Measurements from ENCODE around the gene ESRRG. TPM values are rescaled to one million over a fixed set of nuclear protein-coding genes. Genes with fewer than 3 reads are reported as not detected.

Gene ESRRG
- total and polyA plus RNA-seq, 2 of the 8 experiments (the other 6 are each of a cell fraction or from before 2014, with no cell fraction given): 0.59 to 1.4 TPM

DNA sequence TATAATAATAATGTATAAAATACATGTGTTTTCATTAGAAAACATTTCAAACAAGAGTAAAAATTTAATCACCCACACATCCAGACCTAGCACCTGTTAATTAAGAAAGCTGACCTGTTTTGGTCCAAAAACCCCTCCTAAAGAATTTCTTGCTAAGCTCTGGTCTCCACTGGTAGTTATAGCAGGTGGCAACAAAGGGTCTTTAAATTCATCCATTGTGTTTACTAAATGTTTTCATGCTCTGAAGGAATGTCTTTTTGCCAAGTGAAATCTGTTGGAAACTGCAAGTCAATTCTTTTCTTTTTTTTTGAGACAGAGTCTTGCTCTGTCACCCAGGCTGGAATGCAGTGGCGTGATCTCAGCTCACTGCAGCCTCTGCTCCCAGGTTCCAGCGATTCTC is 141.1 kb downstream of the ESRRG start:
- WGBS, 2 experiments (ENCODE audit: extremely low coverage in 1 of 2, insufficient coverage in 1 of 2, insufficient read length in 1 of 2, insufficient replicate concordance in 2 of 2, low coverage in 1 of 2, low lambda C conversion rate in 2 of 2, missing lambda C conversion rate in 1 of 2): 97% methylated on average over 2 of the region's 2 CpGs; no CpG with 5 or more reads in 1 of the 2 experiments
- Histone ChIP-seq H2BK20ac (ENCODE audit: low read length) (no peak overlapping the region), H3K9me3 (ENCODE audit: insufficient read depth in 2 of 2, low read depth in 1 of 2, low read length in 1 of 2) (no peaks in the 10 kb centered on the region), H3K23ac (ENCODE audit: insufficient read length) (no peak overlapping the region), H4K20me1 (replicated peaks in 1 of 2; ENCODE audit: control insufficient read depth in 1 of 2, insufficient read depth in 2 of 2, low read length in 2 of 2) (no peaks in the 10 kb centered on the region), H3K4me1 (replicated peaks in 1 of 4; ENCODE audit: control insufficient read depth in 3 of 4, insufficient read depth in 4 of 4, low read length in 3 of 4) (no peaks in the 10 kb centered on the region), H3K4ac (replicated peaks; ENCODE audit: insufficient read length, low read depth, low read length) (no peak overlapping the region), H3K4me2 (ENCODE audit: insufficient read depth in 1 of 2, low read depth in 2 of 2, low read length in 2 of 2) (no peak overlapping the region), H2BK12ac (ENCODE audit: low read depth, low read length) (no peak overlapping the region), H2AFZ (ENCODE audit: low read length) (no peak overlapping the region), H3K9ac (replicated peaks in 1 of 4; ENCODE audit: extremely low read depth in 1 of 4, low read depth in 3 of 4, low read length in 3 of 4) (no peak overlapping the region), H3K27me3 (replicated peaks in 1 of 4; ENCODE audit: control insufficient read depth in 3 of 4, extremely low read depth in 1 of 4, insufficient read depth in 3 of 4, low read length in 3 of 4) (no peaks in the 10 kb centered on the region), H2AK5ac (ENCODE audit: low read depth, low read length) (no peak overlapping the region), H2BK5ac (ENCODE audit: low read depth, low read length) (no peak overlapping the region), H4K8ac (ENCODE audit: extremely low read depth, insufficient read depth, low read length) (no peak overlapping the region), H3K79me2 (ENCODE audit: control insufficient read depth in 1 of 2, insufficient read depth in 2 of 2, low read length in 2 of 2) (no peaks in the 10 kb centered on the region), H3K23me2 (ENCODE audit: low read depth, low read length) (no peaks in the 10 kb centered on the region), H3K4me3 (ENCODE audit: extremely low read depth in 1 of 4, insufficient read depth in 2 of 4, low read depth in 3 of 4, low read length in 4 of 4) (no peak overlapping the region), H3K27ac (ENCODE audit: low read depth, low read length) (no peak overlapping the region), H4K5ac (ENCODE audit: insufficient read length, low read depth, low read length) (no peak overlapping the region), H3K56ac (replicated peaks; ENCODE audit: insufficient read length, low read depth, low read length) (no peak overlapping the region), H3K14ac (ENCODE audit: insufficient read length) (no peak overlapping the region), H2BK120ac (replicated peaks; ENCODE audit: low read depth, low read length) (no peak overlapping the region), H4K91ac (replicated peaks; ENCODE audit: insufficient read length, low read length) (no peak overlapping the region), H3K18ac (ENCODE audit: extremely low read depth, low read length) (no peak overlapping the region), H2BK15ac (ENCODE audit: low read length) (no peak overlapping the region), H3K36me3 (ENCODE audit: control insufficient read depth in 2 of 4, insufficient read depth in 4 of 4, low read length in 3 of 4) (no peaks in the 10 kb centered on the region), H3K79me1 (ENCODE audit: low read depth, low read length) (no peaks in the 10 kb centered on the region)
- FAIRE-seq (no peak), DNase-seq (ENCODE audit: low read depth in 1 of 2, low spot score in 2 of 2) (no peak)
- ChIA-PET POLR2A (ENCODE audit: partially characterized antibody) (no interaction called here), CTCF (ENCODE audit: partially characterized antibody) (interaction anchor here (1.0 kb wide), 1 partner anchor 161 kb away, joined by 3 read pairs; no protein-coding TSS in a partner anchor)
- TF ChIP-seq BCL11A (IDR thresholded peaks at IDR 0.05; ENCODE audit: low read depth in 2 of 2, low read length in 2 of 2) (no peak), GTF2F1 (IDR thresholded peaks at IDR 0.05; ENCODE audit: borderline replicate concordance, low read depth, low read length) (no peak), MAFK (IDR thresholded peaks at IDR 0.05; ENCODE audit: low read depth, low read length) (no peak), CHD2 (IDR thresholded peaks at IDR 0.05; ENCODE audit: low read length) (no peak), SIN3A (conservative IDR thresholded peaks at IDR 0.05 in 1 of 2, IDR thresholded peaks at IDR 0.05 in 1 of 2; ENCODE audit: low read depth in 1 of 2, low read length in 2 of 2) (no peak), CEBPB (IDR thresholded peaks at IDR 0.05; ENCODE audit: low read depth, low read length) (no peak), RNF2 (IDR thresholded peaks at IDR 0.05; ENCODE audit: borderline replicate concordance, low read depth, low read length, missing control alignments, poor library complexity, severe bottlenecking) (no peak), BRCA1 (IDR thresholded peaks at IDR 0.05; ENCODE audit: low read depth, low read length) (no peak), POLR2AphosphoS5 (IDR thresholded peaks at IDR 0.05; ENCODE audit: low read depth, low read length) (no peak), CBX5 (IDR thresholded peaks at IDR 0.05; ENCODE audit: low read depth, low read length) (no peak), SIX5 (IDR thresholded peaks at IDR 0.05; ENCODE audit: low read depth, low read length) (no peak), ZNF274 (IDR thresholded peaks at IDR 0.05; ENCODE audit: borderline replicate concordance, extremely low read depth, low read length) (no peak), RFX5 (IDR thresholded peaks at IDR 0.05; ENCODE audit: borderline replicate concordance, low read depth, low read length) (no peak)
- TF ChIP-seq, protein P1, sequence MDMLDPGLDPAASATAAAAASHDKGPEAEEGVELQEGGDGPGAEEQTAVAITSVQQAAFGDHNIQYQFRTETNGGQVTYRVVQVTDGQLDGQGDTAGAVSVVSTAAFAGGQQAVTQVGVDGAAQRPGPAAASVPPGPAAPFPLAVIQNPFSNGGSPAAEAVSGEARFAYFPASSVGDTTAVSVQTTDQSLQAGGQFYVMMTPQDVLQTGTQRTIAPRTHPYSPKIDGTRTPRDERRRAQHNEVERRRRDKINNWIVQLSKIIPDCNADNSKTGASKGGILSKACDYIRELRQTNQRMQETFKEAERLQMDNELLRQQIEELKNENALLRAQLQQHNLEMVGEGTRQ (IDR thresholded peaks at IDR 0.05; ENCODE audit: low read length): no peak

Data from H1 (cell line).